Fibroblast of lung (primary cell): Measurements from ENCODE around the gene TSPAN9. TPM values are rescaled to one million over a fixed set of nuclear protein-coding genes. Genes with fewer than 3 reads are reported as not detected.

Experiments used
- DNase-seq, 2 donors: peaks; one replicate each; pipeline versions ENCODE4 v3.0.0 to v3.0.0-alpha.2; 2010; ENCODE audit warnings: low read depth in 2 of 2
- H2AFZ ChIP-seq: 2 replicates; pipeline ENCODE4 v1.5.1; 2012; ENCODE audit warnings: low read length, control low read depth, inconsistent platforms
- H3K27ac ChIP-seq: 2 replicates; pipeline ENCODE4 v1.5.1; 2011; ENCODE audit warnings: low read length, control low read depth; ENCODE audit not compliant: insufficient read depth
- H3K27me3 ChIP-seq: 2 replicates; pipeline ENCODE4 v1.5.1; 2011; ENCODE audit warnings: mild to moderate bottlenecking, low read length; ENCODE audit not compliant: control insufficient read depth, insufficient read depth
- H3K36me3 ChIP-seq: 2 replicates; pipeline ENCODE4 v1.5.1; 2011; ENCODE audit warnings: low read length; ENCODE audit not compliant: control insufficient read depth, insufficient read depth
- H3K4me1 ChIP-seq: 2 replicates; pipeline ENCODE4 v1.5.1; 2011; ENCODE audit warnings: low read length; ENCODE audit not compliant: control insufficient read depth, insufficient read depth; ENCODE audit errors: extremely low read depth
- H3K4me2 ChIP-seq: 2 replicates; pipeline ENCODE4 v1.5.1; 2011; ENCODE audit warnings: low read length, control low read depth; ENCODE audit not compliant: insufficient read depth; ENCODE audit errors: extremely low read depth
- H3K4me3 ChIP-seq, 4 experiments: fragments of 200-600 bp in 1 of 4; sonication (generic) in 1 of 4; replicated peaks in 1 of 4; 2 replicates each; pipeline ENCODE4 v1.5.1; 2011 to 2016; ENCODE audit warnings: low read length in 4 of 4, low read depth in 3 of 4, mild to moderate bottlenecking in 3 of 4, control low read depth in 2 of 4, inconsistent platforms in 1 of 4, mixed read lengths in 1 of 4; ENCODE audit not compliant: insufficient read depth in 1 of 4; ENCODE audit errors: control extremely low read depth in 1 of 4
- H3K79me2 ChIP-seq: 2 replicates; pipeline ENCODE4 v1.5.1; 2012; ENCODE audit warnings: mild to moderate bottlenecking, low read length, inconsistent platforms; ENCODE audit not compliant: control insufficient read depth, insufficient read depth
- H3K9ac ChIP-seq: 2 replicates; pipeline ENCODE4 v1.5.1; 2011; ENCODE audit warnings: mild to moderate bottlenecking, low read length, control low read depth; ENCODE audit not compliant: insufficient read depth
- H3K9me3 ChIP-seq: 2 replicates; pipeline ENCODE4 v1.5.1; 2012; ENCODE audit warnings: low read depth, low read length; ENCODE audit not compliant: control insufficient read depth, insufficient read depth
- H4K20me1 ChIP-seq: 2 replicates; pipeline ENCODE4 v1.5.1; 2011; ENCODE audit warnings: low read length; ENCODE audit not compliant: control insufficient read depth, insufficient read depth; ENCODE audit errors: extremely low read depth
- CTCF ChIP-seq, 2 donors: IDR thresholded peaks in 1 of 2; conservative IDR thresholded peaks in 1 of 2; 1 replicate in 1 of 2; 2 replicates in 1 of 2; pipeline ENCODE4 v1.5.1; 2011 to 2012; ENCODE audit warnings: low read length in 2 of 2, control low read depth in 1 of 2, inconsistent platforms in 1 of 2, low read depth in 1 of 2, mild to moderate bottlenecking in 1 of 2
- EZH2 ChIP-seq: IDR thresholded peaks from 2 replicates; pipeline ENCODE4 v1.5.1; 2012; ENCODE audit warnings: low read length, control low read depth, mild to moderate bottlenecking; ENCODE audit errors: missing control alignments
- polyA plus RNA-seq, 2 donors: library from polyadenylated mRNA; depleted of rRNA in 1 of 2; stranded (reverse) in 1 of 2; unstranded in 1 of 2; fragments of >200 nt; gene quantifications; 2 replicates each; pipeline ENCODE4 v1.2.1, GENCODE V29; 2011 to 2012; ENCODE audit warnings: missing spikeins in 1 of 2
- total RNA-seq: library from RNA; depleted of rRNA; stranded (reverse); fragments of >200 nt; gene quantifications from 2 replicates; pipeline ENCODE4 v1.2.1, GENCODE V29; 2014

The TSPAN9 gene
- total and polyA plus RNA-seq, 2 donors (not counting 1 experiment from before 2014, with no cell fraction given) = 31.1 to 35.2 TPM

- Histone ChIP-seq H3K4me3 (no peak overlapping the region), H3K4me2 (no peak overlapping the region), H3K79me2 (no peaks in the 10 kb centered on the region), H3K9me3 (no peaks in the 10 kb centered on the region), H3K4me1 (no peaks in the 10 kb centered on the region), H3K27ac (no peak overlapping the region), H4K20me1 (no peaks in the 10 kb centered on the region), H3K27me3 (peaks cover 2% of the 10 kb centered on the region), H3K9ac (no peak overlapping the region), H3K36me3 (no peaks in the 10 kb centered on the region), H2AFZ (no peak overlapping the region)
- peak; percentile 16 to 62 for DNase-seq
- no peak for TF ChIP-seq CTCF (conservative IDR thresholded peaks at IDR 0.05 in 1 of 2, IDR thresholded peaks at IDR 0.05 in 1 of 2; ENCODE audit: low read depth in 1 of 2, low read length in 2 of 2)
- TF ChIP-seq EZH2 = no peak
These were observed 30.6 kb upstream of the TSPAN9 start for GRCh38 chr12:3046441-3047200.

GRCh38 chr12:3047961-3048360, 29.2 kb upstream of the TSPAN9 start:
- Histone ChIP-seq H2AFZ (no peak overlapping the region), H3K27me3 (peaks cover 2% of the 10 kb centered on the region), H3K9me3 (no peaks in the 10 kb centered on the region), H3K4me2 (no peak overlapping the region), H3K9ac (no peak overlapping the region), H3K36me3 (no peaks in the 10 kb centered on the region), H3K4me3 (no peak overlapping the region), H4K20me1 (no peaks in the 10 kb centered on the region), H3K4me1 (no peaks in the 10 kb centered on the region), H3K27ac (no peak overlapping the region), H3K79me2 (no peaks in the 10 kb centered on the region)
- no peak for DNase-seq
- TF ChIP-seq CTCF (conservative IDR thresholded peaks at IDR 0.05 in 1 of 2, IDR thresholded peaks at IDR 0.05 in 1 of 2; ENCODE audit: low read depth in 1 of 2, low read length in 2 of 2) = no peak

- Histone ChIP-seq H3K36me3 (no peaks in the 10 kb centered on the region), H3K4me1 (no peaks in the 10 kb centered on the region), H3K4me3 (no peak overlapping the region), H3K9me3 (no peaks in the 10 kb centered on the region), H3K27ac (no peak overlapping the region), H3K27me3 (peaks cover 2% of the 10 kb centered on the region), H3K79me2 (no peaks in the 10 kb centered on the region), H4K20me1 (no peaks in the 10 kb centered on the region), H3K9ac (no peak overlapping the region), H2AFZ (no peak overlapping the region), H3K4me2 (no peak overlapping the region)
- TF ChIP-seq CTCF (conservative IDR thresholded peaks at IDR 0.05 in 1 of 2, IDR thresholded peaks at IDR 0.05 in 1 of 2; ENCODE audit: low read depth in 1 of 2, low read length in 2 of 2) (no peak), EZH2 (no peak)
- no peak for DNase-seq
These were observed 28.6 kb upstream of the TSPAN9 start for GRCh38 chr12:3048540-3048939.
